ENCODE measurements around the gene LRRTM4. TPM values are rescaled to one million over a fixed set of nuclear protein-coding genes. Genes with fewer than 3 reads are reported as not detected.

The LRRTM4 gene
- total RNA-seq, 1 experiment from 2014 or later: 12.0 TPM

DNA sequence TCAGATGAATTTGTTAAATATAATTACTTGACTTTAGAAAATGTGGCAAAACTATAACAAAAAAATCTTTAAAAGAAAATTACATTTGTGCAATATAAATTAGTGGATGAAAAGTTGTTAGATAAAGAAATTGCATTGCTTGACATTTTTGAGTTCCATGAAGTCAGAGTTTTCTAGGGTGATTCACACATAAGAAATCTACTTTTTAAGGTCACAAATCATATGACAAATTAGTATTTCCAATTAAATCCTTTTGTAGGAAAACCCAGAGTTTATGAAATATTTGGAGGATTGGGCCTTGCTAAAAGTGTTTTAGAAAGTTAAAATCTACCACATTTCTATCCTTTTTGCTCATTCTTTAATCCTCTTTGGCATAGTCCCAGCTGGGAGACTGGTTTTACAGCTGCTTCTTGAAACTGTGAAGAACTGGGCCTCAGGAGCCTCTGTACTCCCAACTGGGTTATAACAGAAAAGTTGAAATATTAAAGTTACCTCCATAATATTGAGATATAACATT lies 289.2 kb downstream of the LRRTM4 start:
- H3K27ac ChIP-seq (ENCODE audit: insufficient read length, low read depth, low read length): no peak overlapping the region
- no peaks in the 10 kb centered on the region for H3K27me3 Mint-ChIP-seq (ENCODE audit: low read depth)
- no peak overlapping the region for H3K4me3 Mint-ChIP-seq
- no peak overlapping the region for H2BK20ac ChIP-seq (ENCODE audit: low read depth, low read length, poor library complexity, severe bottlenecking)
- H3K4me1 ChIP-seq (ENCODE audit: insufficient read depth, low read length): no peaks in the 10 kb centered on the region
- H4K91ac ChIP-seq (ENCODE audit: insufficient read length, low read depth, low read length): no peak overlapping the region
- no peak overlapping the region for H3K14ac ChIP-seq (ENCODE audit: insufficient read depth, low read length)
- H2BK12ac ChIP-seq (ENCODE audit: insufficient read length, low read depth, low read length): no peak overlapping the region
- H4K5ac ChIP-seq (ENCODE audit: insufficient read length, low read depth, low read length): no peak overlapping the region
- no peak overlapping the region for H3K27ac Mint-ChIP-seq
- no peaks in the 10 kb centered on the region for H3K79me2 ChIP-seq (ENCODE audit: insufficient read depth, low read length)
- no peak overlapping the region for H3K4me2 ChIP-seq (ENCODE audit: insufficient read depth, insufficient read length, low read length)
- no peak overlapping the region for H3K4ac ChIP-seq (ENCODE audit: low read depth, low read length)
- no peaks in the 10 kb centered on the region for H3K36me3 Mint-ChIP-seq (ENCODE audit: insufficient read depth in 1 of 3, low read depth in 3 of 3)
- H2BK120ac ChIP-seq (ENCODE audit: low read depth, low read length, poor library complexity, severe bottlenecking): no peak overlapping the region
- no peak overlapping the region for H2BK15ac ChIP-seq (ENCODE audit: low read depth, low read length)
- H3K4me1 Mint-ChIP-seq: no peaks in the 10 kb centered on the region; a peak in 1 of 4 replicates
- H2BK5ac ChIP-seq (ENCODE audit: insufficient read length, low read length): no peak overlapping the region
- no peak for DNase-seq
- H3K9me3 Mint-ChIP-seq: no peaks in the 10 kb centered on the region; a peak in 2 of 5 replicates
- H4K8ac ChIP-seq (replicated peaks; ENCODE audit: insufficient read length, low read depth, low read length): no peak overlapping the region
- H2AFZ ChIP-seq (ENCODE audit: low read length): no peak overlapping the region
- no peak overlapping the region for H3T11ph ChIP-seq (ENCODE audit: low read length)
- no peak overlapping the region for H3K9ac ChIP-seq (ENCODE audit: extremely low read depth, insufficient read length, low read length)
- TF ChIP-seq CTCF (conservative IDR thresholded peaks at IDR 0.05): no peak
- no peaks in the 10 kb centered on the region for H3K79me1 ChIP-seq (ENCODE audit: insufficient read depth, low read depth, low read length, poor library complexity, severe bottlenecking)
- no peaks in the 10 kb centered on the region for H3K9me3 ChIP-seq (ENCODE audit: control insufficient read depth, low read depth, low read length)
- no peak overlapping the region for H2AK5ac ChIP-seq (ENCODE audit: insufficient read length, low read length)
- no peaks in the 10 kb centered on the region for H3K27me3 ChIP-seq (ENCODE audit: insufficient read depth, low read length)
- H4K20me1 ChIP-seq (ENCODE audit: control insufficient read depth, insufficient read depth, insufficient read length): no peaks in the 10 kb centered on the region
- H3K56ac ChIP-seq (ENCODE audit: insufficient read length, low read depth, low read length): no peak overlapping the region
- no peaks in the 10 kb centered on the region for H3K23me2 ChIP-seq (ENCODE audit: insufficient read length, low read depth, low read length, poor library complexity, severe bottlenecking)
- H3K18ac ChIP-seq (ENCODE audit: insufficient read length, low read depth, low read length): no peak overlapping the region
- no peak overlapping the region for H3K23ac ChIP-seq (ENCODE audit: insufficient read length, low read depth, low read length)
